Ectodermal cell (in vitro differentiated cells): Measurements from ENCODE around the gene CALCOCO1.

Experiments used
- H3K27ac ChIP-seq: 2 replicates; pipeline ENCODE4 v1.7.0; 2013; ENCODE audit warnings: mild to moderate bottlenecking, low read depth, low read length; ENCODE audit not compliant: insufficient read depth, poor library complexity, severe bottlenecking
- H3K27me3 ChIP-seq: 2 replicates; pipeline ENCODE4 v1.7.0; 2013; ENCODE audit warnings: mild to moderate bottlenecking, low read length; ENCODE audit not compliant: insufficient read depth, control insufficient read depth, poor library complexity, severe bottlenecking
- H3K36me3 ChIP-seq: one replicate; pipeline ENCODE4 v1.7.0; 2013; ENCODE audit warnings: low read length; ENCODE audit not compliant: control insufficient read depth, insufficient read depth
- H3K4me1 ChIP-seq: one replicate; pipeline ENCODE4 v1.7.0; 2013; ENCODE audit warnings: low read length; ENCODE audit not compliant: control insufficient read depth, insufficient read depth
- H3K4me3 ChIP-seq: 2 replicates; pipeline ENCODE4 v1.7.0; 2013; ENCODE audit warnings: low read depth, low read length, control low read depth; ENCODE audit not compliant: insufficient read depth
- H3K9me3 ChIP-seq: 2 replicates; pipeline ENCODE4 v1.7.0; 2013; ENCODE audit warnings: mild to moderate bottlenecking, low read length, moderate library complexity; ENCODE audit not compliant: control insufficient read depth
- WGBS, 2 experiments: methylation state at CpG; one replicate each; pipeline ENCODE4 v1.1.7; 2013; ENCODE audit warnings: missing lambda C conversion rate in 2 of 2; 5-methylcytosine and 5-hydroxymethylcytosine counted together

Gene CALCOCO1

GRCh38 chr12:53674977-53675700 lies 52.1 kb downstream of the CALCOCO1 start:
- no peaks in the 10 kb centered on the region for H3K27me3 ChIP-seq

DNA sequence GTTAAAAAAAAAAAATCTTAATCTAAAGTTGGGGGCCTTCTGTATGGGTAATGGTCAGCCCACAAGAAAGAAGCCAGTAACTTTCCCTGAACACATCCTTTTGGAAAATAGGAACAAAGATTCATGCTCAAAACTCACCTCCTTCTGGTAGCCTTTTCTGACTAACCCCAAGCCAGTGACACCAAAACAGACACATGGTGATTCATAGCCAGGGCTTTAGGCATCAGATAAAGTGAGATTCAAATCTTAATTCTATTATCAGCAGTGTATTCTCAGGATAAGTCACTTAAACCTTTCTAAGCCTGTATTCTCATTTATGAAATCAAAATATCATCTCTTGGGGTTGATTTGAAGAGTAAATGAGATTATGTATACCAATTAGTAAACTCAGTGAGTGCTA lies 56.3 kb downstream of the CALCOCO1 start:
- peaks cover 50% of the 10 kb centered on the region for H3K36me3 ChIP-seq
- H3K9me3 ChIP-seq = no peaks in the 10 kb centered on the region
- no peak overlapping the region for H3K4me3 ChIP-seq
- no peak overlapping the region for H3K27ac ChIP-seq
- no peaks in the 10 kb centered on the region for H3K27me3 ChIP-seq
- H3K4me1 ChIP-seq = peaks cover 8% of the 10 kb centered on the region

More at GRCh38 chr12:53674977-53675700, 52.1 kb downstream of the CALCOCO1 start:
- Histone ChIP-seq H3K4me1 (peaks cover 21% of the 10 kb centered on the region), H3K4me3 (peak overlapping the region; percentile 77), H3K27ac (peak overlapping the region; percentile 77), H3K9me3 (no peaks in the 10 kb centered on the region), H3K36me3 (peaks cover 26% of the 10 kb centered on the region)
- WGBS, 2 experiments = 63 to 65% methylated on average over 8 of the region's 8 CpGs

- H3K9me3 ChIP-seq = no peaks in the 10 kb centered on the region
- H3K27me3 ChIP-seq = no peaks in the 10 kb centered on the region
- 92 to 94% methylated on average over 7 of the region's 7 CpGs for WGBS, 2 experiments
- peaks cover 8% of the 10 kb centered on the region for H3K4me1 ChIP-seq
- no peak overlapping the region for H3K27ac ChIP-seq
- H3K36me3 ChIP-seq = peaks cover 56% of the 10 kb centered on the region
- H3K4me3 ChIP-seq = no peak overlapping the region
These were observed 56.9 kb downstream of the CALCOCO1 start for GRCh38 chr12:53670308-53670707.

DNA sequence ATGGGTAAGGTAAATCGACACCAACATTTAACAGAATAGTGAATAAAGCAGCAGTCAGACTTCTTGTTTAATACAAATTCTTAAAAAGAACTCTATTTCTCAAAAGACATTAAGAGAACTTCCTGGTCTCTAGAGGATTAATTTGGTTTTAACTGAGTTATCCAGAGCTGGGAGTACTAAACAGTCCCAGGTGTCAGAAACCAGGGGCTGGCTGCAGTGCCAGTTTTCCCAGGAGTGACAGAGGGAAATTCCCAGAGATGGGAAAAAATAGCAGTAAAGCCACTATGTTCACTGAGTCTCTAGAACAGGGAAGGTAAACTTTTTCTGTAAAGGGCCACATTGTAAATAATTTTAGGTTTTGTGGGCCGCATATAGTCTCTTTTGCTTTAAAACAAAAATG lies 60.2 kb downstream of the CALCOCO1 start:
- Histone ChIP-seq H3K9me3 (no peaks in the 10 kb centered on the region), H3K4me3 (no peak overlapping the region), H3K27me3 (no peaks in the 10 kb centered on the region), H3K27ac (no peak overlapping the region), H3K4me1 (no peaks in the 10 kb centered on the region), H3K36me3 (peaks cover 50% of the 10 kb centered on the region)
- WGBS, 2 experiments = 95 to 98% methylated on average over 2 of the region's 2 CpGs

DNA sequence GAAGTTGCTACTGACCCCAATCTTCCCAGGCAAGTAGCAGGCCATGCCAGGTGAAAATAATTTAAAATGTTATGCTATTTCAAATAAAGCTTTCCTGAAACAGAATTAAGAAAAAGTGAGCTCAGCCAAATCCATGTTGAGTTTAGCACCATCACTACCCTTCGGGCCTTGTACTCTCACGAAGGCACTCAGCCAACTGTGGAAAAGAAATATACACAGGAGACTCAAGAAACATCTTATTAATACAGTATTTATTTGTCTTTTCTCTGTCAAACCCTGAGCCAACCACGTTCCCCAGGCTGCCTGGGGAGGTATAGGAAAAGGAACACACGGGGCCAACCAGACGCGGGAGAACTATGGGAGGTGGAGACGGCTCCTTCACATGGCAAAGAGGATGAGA lies 62.3 kb downstream of the CALCOCO1 start:
- WGBS, 2 experiments = 92 to 95% methylated on average over 7 of the region's 7 CpGs
- Histone ChIP-seq H3K36me3 (peaks cover 34% of the 10 kb centered on the region), H3K27ac (no peak overlapping the region), H3K9me3 (no peaks in the 10 kb centered on the region), H3K4me3 (no peak overlapping the region), H3K27me3 (no peaks in the 10 kb centered on the region), H3K4me1 (peaks cover 4% of the 10 kb centered on the region)

GRCh38 chr12:53664191-53664590 lies 63.1 kb downstream of the CALCOCO1 start:
- WGBS, 2 experiments = 83 to 87% methylated on average over 5 of the region's 5 CpGs
- Histone ChIP-seq H3K36me3 (peaks cover 27% of the 10 kb centered on the region), H3K27ac (no peak overlapping the region)

DNA sequence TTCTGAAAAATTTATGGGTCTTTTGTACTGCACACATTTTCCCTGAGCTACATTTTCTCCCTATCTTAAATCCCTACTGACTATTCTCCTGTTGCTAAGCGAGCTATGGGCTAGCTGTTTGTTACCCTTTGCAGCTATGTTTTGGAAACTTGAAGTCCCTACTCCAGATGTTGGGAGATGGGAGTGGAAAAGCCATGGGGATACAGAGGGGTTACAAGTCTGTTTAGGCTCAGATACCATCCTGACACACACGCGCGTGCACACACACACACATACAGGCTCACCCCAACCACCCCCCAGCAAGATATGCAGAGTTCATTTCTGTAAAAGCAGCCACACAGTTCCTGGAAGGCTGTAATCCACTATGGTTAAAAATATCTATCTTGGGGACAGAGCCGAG lies 67.2 kb downstream of the CALCOCO1 start:
- H3K4me3 ChIP-seq = no peak overlapping the region
- H3K4me1 ChIP-seq = peaks cover 25% of the 10 kb centered on the region

More at GRCh38 chr12:53664191-53664590, 63.1 kb downstream of the CALCOCO1 start:
- Histone ChIP-seq H3K4me1 (peaks cover 11% of the 10 kb centered on the region), H3K9me3 (no peaks in the 10 kb centered on the region), H3K4me3 (no peak overlapping the region), H3K27me3 (no peaks in the 10 kb centered on the region)

DNA sequence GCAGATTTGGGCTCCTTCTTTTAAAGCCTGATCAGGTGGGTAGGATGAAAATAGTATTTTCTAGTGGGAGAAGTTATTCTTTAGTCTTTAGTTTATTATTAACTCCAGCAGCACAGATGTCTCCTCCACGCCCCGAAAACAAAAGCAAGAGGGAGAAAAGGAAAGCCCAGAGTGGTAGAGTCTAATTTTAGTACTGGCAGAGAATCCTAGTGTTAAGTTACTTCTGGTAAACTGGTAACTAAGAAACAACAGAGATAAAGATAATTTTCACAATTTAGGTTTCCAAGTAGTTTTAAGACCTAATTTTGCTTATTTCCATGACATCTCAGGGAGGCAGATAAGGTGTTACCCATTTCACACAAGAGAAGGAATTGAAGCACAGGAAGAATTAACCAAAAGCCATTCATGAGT lies 67.7 kb downstream of the CALCOCO1 start:
- Histone ChIP-seq H3K27me3 (no peaks in the 10 kb centered on the region), H3K27ac (peak overlapping the region; percentile 93), H3K36me3 (peaks cover 4% of the 10 kb centered on the region), H3K4me3 (no peak overlapping the region), H3K9me3 (no peaks in the 10 kb centered on the region), H3K4me1 (peaks cover 25% of the 10 kb centered on the region)
- WGBS, 2 experiments = 84% methylated on average over 2 of the region's 2 CpGs; no CpG with 5 or more reads in 1 of the 2 experiments

More for the DNA sequence above, 67.2 kb downstream of the CALCOCO1 start:
- H3K27me3 ChIP-seq = no peaks in the 10 kb centered on the region
- peak overlapping the region; percentile 93 for H3K27ac ChIP-seq
- H3K9me3 ChIP-seq = no peaks in the 10 kb centered on the region
- WGBS, 2 experiments = 83 to 97% methylated on average over 4 to 5 of the region's 5 CpGs
- H3K36me3 ChIP-seq = peaks cover 4% of the 10 kb centered on the region

DNA sequence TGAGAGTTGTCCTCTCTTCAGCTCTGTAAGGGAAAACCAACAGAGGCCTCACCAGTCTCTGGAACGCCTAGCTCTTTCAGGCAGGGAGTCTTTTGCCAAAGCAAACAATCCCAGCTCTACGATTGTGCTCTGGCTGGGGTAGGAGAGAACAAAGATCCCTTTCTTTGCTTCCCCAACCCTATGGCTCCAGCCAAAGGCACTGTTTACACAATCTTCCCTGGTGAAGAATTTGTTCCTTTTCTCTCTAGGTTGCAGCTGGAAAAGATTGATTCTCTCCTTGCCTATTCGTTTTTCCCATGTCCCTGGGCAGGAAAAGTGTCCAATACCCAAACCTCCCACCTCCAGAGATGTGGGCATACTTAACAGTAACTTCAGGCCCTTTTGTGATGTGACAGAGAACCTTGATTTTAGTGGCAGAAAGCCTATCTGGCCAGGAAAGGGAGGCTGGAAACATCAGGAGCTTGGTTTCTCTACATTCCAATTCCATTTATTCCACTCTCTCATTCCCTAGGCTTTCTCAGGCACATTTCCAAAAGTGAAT lies 68.2 kb downstream of the CALCOCO1 start:
- Histone ChIP-seq H3K4me3 (no peak overlapping the region), H3K27me3 (no peaks in the 10 kb centered on the region), H3K4me1 (peaks cover 25% of the 10 kb centered on the region), H3K27ac (peak overlapping the region; percentile 93), H3K36me3 (peaks cover 4% of the 10 kb centered on the region), H3K9me3 (no peaks in the 10 kb centered on the region)
- 2 to 3% methylated on average over 3 of the region's 3 CpGs for WGBS, 2 experiments
